ENCODE data around the gene PNMA6F. TPM values are rescaled to one million over a fixed set of nuclear protein-coding genes. Genes with fewer than 3 reads are reported as not detected.
"Not testable (repeated sequence)": the region's sequence is repeated elsewhere in the genome, so short reads cannot be mapped to it uniquely, and the experiment has no call there.

The PNMA6F gene
- total and polyA plus RNA-seq, 2 of the 8 experiments (the other 6 are each of a cell fraction or from before 2014, with no cell fraction given) = 0.12 to 0.22 TPM

DNA sequence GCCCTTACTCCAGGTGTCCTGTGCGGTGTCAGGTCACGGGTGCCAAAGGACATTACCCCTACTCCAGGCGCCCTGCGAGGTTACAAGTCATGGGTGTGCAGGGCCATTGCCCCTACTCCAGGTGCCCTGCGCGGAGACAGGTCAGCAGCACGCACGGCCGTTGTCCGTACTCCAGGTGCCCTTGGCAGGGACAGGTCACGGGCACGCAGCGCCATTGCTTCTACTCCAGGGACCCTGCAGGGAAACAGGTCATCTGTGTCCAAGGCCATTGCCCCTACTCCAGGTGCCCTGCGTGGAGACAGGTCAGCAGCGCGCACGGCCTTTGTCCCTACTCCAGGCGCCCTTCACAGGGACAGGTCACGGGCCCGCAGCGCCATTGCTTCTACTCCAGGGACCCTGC is 49.0 kb downstream of the PNMA6F start:
- H2AFZ ChIP-seq (ENCODE audit: low read length); H3K36me3 ChIP-seq (ENCODE audit: control insufficient read depth in 2 of 4, insufficient read depth in 4 of 4, low read length in 3 of 4); H3K23me2 ChIP-seq (ENCODE audit: low read depth, low read length); H3K27me3 ChIP-seq (replicated peaks in 1 of 4; ENCODE audit: control insufficient read depth in 3 of 4, extremely low read depth in 1 of 4, insufficient read depth in 3 of 4, low read length in 3 of 4); CTCF ChIA-PET (ENCODE audit: partially characterized antibody); H3K79me1 ChIP-seq (ENCODE audit: low read depth, low read length); H3K27ac ChIP-seq (ENCODE audit: low read depth, low read length); H3K14ac ChIP-seq (ENCODE audit: insufficient read length); H2BK15ac ChIP-seq (ENCODE audit: low read length); H2BK5ac ChIP-seq (ENCODE audit: low read depth, low read length); H4K8ac ChIP-seq (ENCODE audit: extremely low read depth, insufficient read depth, low read length); H4K91ac ChIP-seq (replicated peaks; ENCODE audit: insufficient read length, low read length); H2AK5ac ChIP-seq (ENCODE audit: low read depth, low read length); H3K9me3 ChIP-seq (ENCODE audit: insufficient read depth in 2 of 2, low read depth in 1 of 2, low read length in 1 of 2); H3K4me1 ChIP-seq (replicated peaks in 1 of 4; ENCODE audit: control insufficient read depth in 3 of 4, insufficient read depth in 4 of 4, low read length in 3 of 4); H3K23ac ChIP-seq (ENCODE audit: insufficient read length); H3K9ac ChIP-seq (replicated peaks in 1 of 4; ENCODE audit: extremely low read depth in 1 of 4, low read depth in 3 of 4, low read length in 3 of 4); H2BK20ac ChIP-seq (ENCODE audit: low read length); H3K56ac ChIP-seq (replicated peaks; ENCODE audit: insufficient read length, low read depth, low read length); H2BK120ac ChIP-seq (replicated peaks; ENCODE audit: low read depth, low read length); H2BK12ac ChIP-seq (ENCODE audit: low read depth, low read length); POLR2A ChIA-PET (ENCODE audit: partially characterized antibody); H3K18ac ChIP-seq (ENCODE audit: extremely low read depth, low read length); H3K4me2 ChIP-seq (ENCODE audit: insufficient read depth in 1 of 2, low read depth in 2 of 2, low read length in 2 of 2); H4K20me1 ChIP-seq (replicated peaks in 1 of 2; ENCODE audit: control insufficient read depth in 1 of 2, insufficient read depth in 2 of 2, low read length in 2 of 2); DNase-seq (ENCODE audit: low read depth in 1 of 2, low spot score in 2 of 2); H4K5ac ChIP-seq (ENCODE audit: insufficient read length, low read depth, low read length); FAIRE-seq; H3K4me3 ChIP-seq (ENCODE audit: extremely low read depth in 1 of 4, insufficient read depth in 2 of 4, low read depth in 3 of 4, low read length in 4 of 4); H3K79me2 ChIP-seq (ENCODE audit: control insufficient read depth in 1 of 2, insufficient read depth in 2 of 2, low read length in 2 of 2); H3K4ac ChIP-seq (replicated peaks; ENCODE audit: insufficient read length, low read depth, low read length): not testable (repeated sequence)
- WGBS, 2 experiments (ENCODE audit: extremely low coverage in 1 of 2, insufficient coverage in 1 of 2, insufficient read length in 1 of 2, insufficient replicate concordance in 2 of 2, low coverage in 1 of 2, low lambda C conversion rate in 2 of 2, missing lambda C conversion rate in 1 of 2) = no CpG with 5 or more reads among the region's 21 CpGs

DNA sequence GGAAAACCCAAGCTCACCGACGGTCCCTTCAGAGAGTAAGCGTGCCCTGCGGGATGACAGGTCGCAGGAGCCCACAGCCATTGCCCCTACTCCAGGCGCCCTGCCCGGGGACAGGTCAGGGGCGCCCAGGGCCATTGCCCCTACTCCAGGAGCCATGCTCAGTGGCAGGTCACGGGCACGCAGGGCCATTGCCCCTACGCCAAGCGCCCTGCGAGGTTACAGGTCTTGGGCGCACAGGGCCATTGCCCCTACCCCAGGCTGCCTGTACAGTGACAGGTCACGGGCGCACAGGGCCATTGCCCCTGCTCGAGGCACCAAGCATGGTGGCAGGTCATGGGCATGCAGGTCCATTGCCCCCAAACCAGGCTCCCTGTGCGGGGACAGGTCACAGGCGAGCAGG is 49.5 kb downstream of the PNMA6F start:
- H3K79me2 ChIP-seq (ENCODE audit: control insufficient read depth in 1 of 2, insufficient read depth in 2 of 2, low read length in 2 of 2); H4K8ac ChIP-seq (ENCODE audit: extremely low read depth, insufficient read depth, low read length); H2BK15ac ChIP-seq (ENCODE audit: low read length); H3K14ac ChIP-seq (ENCODE audit: insufficient read length); H2AFZ ChIP-seq (ENCODE audit: low read length); FAIRE-seq; H3K23me2 ChIP-seq (ENCODE audit: low read depth, low read length); H3K79me1 ChIP-seq (ENCODE audit: low read depth, low read length); H2BK120ac ChIP-seq (replicated peaks; ENCODE audit: low read depth, low read length); H3K23ac ChIP-seq (ENCODE audit: insufficient read length); H4K5ac ChIP-seq (ENCODE audit: insufficient read length, low read depth, low read length); H3K4ac ChIP-seq (replicated peaks; ENCODE audit: insufficient read length, low read depth, low read length); H2BK5ac ChIP-seq (ENCODE audit: low read depth, low read length); H3K9me3 ChIP-seq (ENCODE audit: insufficient read depth in 2 of 2, low read depth in 1 of 2, low read length in 1 of 2); H2AK5ac ChIP-seq (ENCODE audit: low read depth, low read length); H2BK20ac ChIP-seq (ENCODE audit: low read length); H3K56ac ChIP-seq (replicated peaks; ENCODE audit: insufficient read length, low read depth, low read length); H3K27ac ChIP-seq (ENCODE audit: low read depth, low read length); H3K18ac ChIP-seq (ENCODE audit: extremely low read depth, low read length); DNase-seq (ENCODE audit: low read depth in 1 of 2, low spot score in 2 of 2); H3K4me2 ChIP-seq (ENCODE audit: insufficient read depth in 1 of 2, low read depth in 2 of 2, low read length in 2 of 2); H3K27me3 ChIP-seq (replicated peaks in 1 of 4; ENCODE audit: control insufficient read depth in 3 of 4, extremely low read depth in 1 of 4, insufficient read depth in 3 of 4, low read length in 3 of 4); H3K4me1 ChIP-seq (replicated peaks in 1 of 4; ENCODE audit: control insufficient read depth in 3 of 4, insufficient read depth in 4 of 4, low read length in 3 of 4); H2BK12ac ChIP-seq (ENCODE audit: low read depth, low read length); CTCF ChIA-PET (ENCODE audit: partially characterized antibody); POLR2A ChIA-PET (ENCODE audit: partially characterized antibody); H4K20me1 ChIP-seq (replicated peaks in 1 of 2; ENCODE audit: control insufficient read depth in 1 of 2, insufficient read depth in 2 of 2, low read length in 2 of 2); H3K9ac ChIP-seq (replicated peaks in 1 of 4; ENCODE audit: extremely low read depth in 1 of 4, low read depth in 3 of 4, low read length in 3 of 4); H3K4me3 ChIP-seq (ENCODE audit: extremely low read depth in 1 of 4, insufficient read depth in 2 of 4, low read depth in 3 of 4, low read length in 4 of 4); H3K36me3 ChIP-seq (ENCODE audit: control insufficient read depth in 2 of 4, insufficient read depth in 4 of 4, low read length in 3 of 4); H4K91ac ChIP-seq (replicated peaks; ENCODE audit: insufficient read length, low read length): not testable (repeated sequence)
- WGBS, 2 experiments (ENCODE audit: extremely low coverage in 1 of 2, insufficient coverage in 1 of 2, insufficient read length in 1 of 2, insufficient replicate concordance in 2 of 2, low coverage in 1 of 2, low lambda C conversion rate in 2 of 2, missing lambda C conversion rate in 1 of 2) = no CpG with 5 or more reads among the region's 19 CpGs

All from H1 (cell line).